Upper lobe of left lung (tissue), 4 donors: ENCODE data around the gene ANKRD11.

Experiments used
- POLR2A ChIP-seq, 4 donors: fragments of 450-650 bp; IDR thresholded peaks; one replicate each; pipeline ENCODE4 v1.5.1; 2016 to 2017; ENCODE audit warnings: antibody characterized with exemption in 4 of 4, mild to moderate bottlenecking in 2 of 4
- POLR2AphosphoS5 ChIP-seq, 2 donors: sonication (generic); formaldehyde crosslinking; IDR thresholded peaks; one replicate each; pipeline ENCODE4 v1.5.1; 2017; ENCODE audit warnings: antibody characterized with exemption in 2 of 2
- TF ChIP-seq, protein P1 (sequence below), 6 experiments: fragments of 450-650 bp in 4 of 6; fragments of 200-600 bp in 2 of 6; sonication (generic) in 2 of 6; IDR thresholded peaks; one replicate each; pipeline ENCODE4 v1.5.1; 2016 to 2019; ENCODE audit warnings: antibody characterized with exemption in 6 of 6

DNA sequence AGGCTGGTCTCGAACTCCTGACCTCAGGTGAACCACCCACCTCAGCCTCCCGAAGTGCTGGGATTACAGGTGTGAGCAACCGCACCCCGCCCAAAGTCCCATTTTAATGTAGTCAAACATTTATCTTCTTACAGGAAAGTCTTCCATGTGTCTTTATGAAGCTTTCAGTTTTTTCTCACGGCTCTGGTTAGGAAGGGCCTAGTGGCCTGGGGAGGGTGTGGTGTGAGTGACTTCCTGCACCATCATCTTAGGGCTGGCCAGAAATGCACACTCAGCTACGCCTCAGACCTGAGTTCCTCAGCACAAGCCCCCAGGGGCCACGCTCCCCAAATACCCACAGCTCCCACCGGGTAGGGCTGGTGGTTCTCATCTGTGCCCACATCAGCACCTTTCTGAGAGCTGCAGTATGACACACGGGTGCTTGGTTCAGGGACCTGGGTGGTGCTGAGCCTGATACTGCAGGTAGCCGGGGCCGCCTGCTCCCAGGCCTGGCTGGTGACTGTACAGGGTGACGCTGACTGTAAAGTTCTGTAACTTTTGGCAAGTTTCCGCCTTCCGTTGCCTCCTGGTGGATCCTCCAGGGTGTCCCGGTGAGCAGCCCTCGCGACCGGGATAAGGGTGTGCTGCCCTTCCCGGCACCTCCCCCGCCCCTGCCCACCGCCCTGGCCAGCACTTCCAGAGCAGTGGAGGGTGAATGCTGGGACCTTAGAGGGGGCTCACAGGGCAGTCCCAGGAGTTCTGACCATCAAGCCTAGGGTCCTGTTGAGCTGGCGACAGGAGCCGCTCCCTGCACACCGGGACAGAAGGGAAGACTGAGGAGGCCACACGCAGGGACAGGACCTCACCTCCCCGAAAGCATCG is 220.3 kb downstream of the ANKRD11 start:
- TF ChIP-seq, protein P1, sequence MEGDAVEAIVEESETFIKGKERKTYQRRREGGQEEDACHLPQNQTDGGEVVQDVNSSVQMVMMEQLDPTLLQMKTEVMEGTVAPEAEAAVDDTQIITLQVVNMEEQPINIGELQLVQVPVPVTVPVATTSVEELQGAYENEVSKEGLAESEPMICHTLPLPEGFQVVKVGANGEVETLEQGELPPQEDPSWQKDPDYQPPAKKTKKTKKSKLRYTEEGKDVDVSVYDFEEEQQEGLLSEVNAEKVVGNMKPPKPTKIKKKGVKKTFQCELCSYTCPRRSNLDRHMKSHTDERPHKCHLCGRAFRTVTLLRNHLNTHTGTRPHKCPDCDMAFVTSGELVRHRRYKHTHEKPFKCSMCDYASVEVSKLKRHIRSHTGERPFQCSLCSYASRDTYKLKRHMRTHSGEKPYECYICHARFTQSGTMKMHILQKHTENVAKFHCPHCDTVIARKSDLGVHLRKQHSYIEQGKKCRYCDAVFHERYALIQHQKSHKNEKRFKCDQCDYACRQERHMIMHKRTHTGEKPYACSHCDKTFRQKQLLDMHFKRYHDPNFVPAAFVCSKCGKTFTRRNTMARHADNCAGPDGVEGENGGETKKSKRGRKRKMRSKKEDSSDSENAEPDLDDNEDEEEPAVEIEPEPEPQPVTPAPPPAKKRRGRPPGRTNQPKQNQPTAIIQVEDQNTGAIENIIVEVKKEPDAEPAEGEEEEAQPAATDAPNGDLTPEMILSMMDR (IDR thresholded peaks at IDR 0.05) = no peak
- TF ChIP-seq POLR2A (IDR thresholded peaks at IDR 0.05) (no peak), POLR2AphosphoS5 (IDR thresholded peaks at IDR 0.05) (no peak)
